Keratinocyte (primary cell): ENCODE measurements around the gene CDK14. TPM values are rescaled to one million over a fixed set of nuclear protein-coding genes. Genes with fewer than 3 reads are reported as not detected.
A peak's percentile ranks its signal among the peaks of the same experiment; 100 is the strongest.

Source experiments
- DNase-seq: peaks from one replicate; pipeline ENCODE4 v3.0.0-alpha.2; 2011; ENCODE audit warnings: low read depth, missing footprints, low spot score
- FAIRE-seq: peaks from 2 replicates; lab custom pipeline; 2011; peaks lifted over from hg19 to GRCh38; lab: Jason Lieb, UNC
- H2AFZ ChIP-seq: 2 replicates; pipeline ENCODE4 v1.6.0; 2012; ENCODE audit warnings: low read length, control low read depth, inconsistent platforms; ENCODE audit not compliant: control insufficient read depth
- H3K27ac ChIP-seq: 2 replicates; pipeline ENCODE4 v1.5.1; 2011; ENCODE audit warnings: low read length; ENCODE audit not compliant: control insufficient read depth, insufficient read depth
- H3K27me3 ChIP-seq: 3 replicates; pipeline ENCODE4 v1.6.0; 2011; ENCODE audit warnings: low read length; ENCODE audit not compliant: control insufficient read depth, insufficient read depth; ENCODE audit errors: extremely low read depth
- H3K36me3 ChIP-seq, 2 experiments: 2 replicates in 1 of 2; 3 replicates in 1 of 2; pipeline ENCODE4 v1.5.1; 2011; ENCODE audit warnings: low read length in 2 of 2, mild to moderate bottlenecking in 1 of 2; ENCODE audit not compliant: control insufficient read depth in 2 of 2, insufficient read depth in 2 of 2; ENCODE audit errors: extremely low read depth in 1 of 2
- H3K4me1 ChIP-seq: 3 replicates; pipeline ENCODE4 v1.5.1; 2011; ENCODE audit warnings: low read length; ENCODE audit not compliant: control insufficient read depth, insufficient read depth; ENCODE audit errors: extremely low read depth
- H3K4me2 ChIP-seq: 3 replicates; pipeline ENCODE4 v1.6.0; 2011; ENCODE audit warnings: low read depth, low read length; ENCODE audit not compliant: control insufficient read depth, insufficient read depth; ENCODE audit errors: extremely low read depth
- H3K4me3 ChIP-seq, 3 experiments: fragments of 200-600 bp in 1 of 3; sonication (generic) in 1 of 3; 2 replicates in 2 of 3; 3 replicates in 1 of 3; pipeline ENCODE4 v1.5.1; 2011 to 2016; ENCODE audit warnings: low read length in 3 of 3, mild to moderate bottlenecking in 3 of 3, control low read depth in 2 of 3, inconsistent platforms in 1 of 3, low read depth in 1 of 3, mixed read lengths in 1 of 3, mixed run types in 1 of 3, moderate library complexity in 1 of 3; ENCODE audit not compliant: control insufficient read depth in 2 of 3, insufficient read depth in 2 of 3; ENCODE audit errors: extremely low read depth in 1 of 3
- H3K79me2 ChIP-seq: 2 replicates; pipeline ENCODE4 v1.6.0; 2012; ENCODE audit warnings: low read length; ENCODE audit not compliant: control insufficient read depth, insufficient read depth
- H3K9ac ChIP-seq: 3 replicates; pipeline ENCODE4 v1.6.0; 2011; ENCODE audit warnings: low read length; ENCODE audit not compliant: control insufficient read depth, insufficient read depth; ENCODE audit errors: extremely low read depth
- H3K9me1 ChIP-seq: 3 replicates; pipeline ENCODE4 v1.6.0; 2011; ENCODE audit warnings: low read length; ENCODE audit not compliant: control insufficient read depth, insufficient read depth; ENCODE audit errors: extremely low read depth
- H3K9me3 ChIP-seq: 2 replicates; pipeline ENCODE4 v1.5.1; 2012; ENCODE audit warnings: low read depth, low read length; ENCODE audit not compliant: control insufficient read depth
- H4K20me1 ChIP-seq: 3 replicates; pipeline ENCODE4 v1.6.0; 2011; ENCODE audit warnings: low read length; ENCODE audit not compliant: control insufficient read depth, insufficient read depth; ENCODE audit errors: extremely low read depth
- CTCF ChIP-seq, 3 experiments: IDR thresholded peaks in 1 of 3; conservative IDR thresholded peaks in 1 of 3; optimal IDR thresholded peaks in 1 of 3; 2 replicates in 2 of 3; 3 replicates in 1 of 3; pipeline versions ENCODE3 to v1.5.1; 2011; ENCODE audit warnings: low read length in 3 of 3, mild to moderate bottlenecking in 3 of 3, moderate library complexity in 2 of 3, control low read depth in 1 of 3, inconsistent platforms in 1 of 3; ENCODE audit not compliant: insufficient read depth in 2 of 3; ENCODE audit errors: extremely low read depth in 1 of 3
- EZH2 ChIP-seq: IDR thresholded peaks from one replicate; pipeline ENCODE4 v1.6.1; 2012; ENCODE audit warnings: inconsistent platforms, mild to moderate bottlenecking, low read length, moderate library complexity
- dilution Hi-C: fragments of 300-500 bp; cut with MboI; formaldehyde crosslinking; loops from one replicate; pipeline ENCODE4 v1.7.0; 2020; ENCODE audit warnings: low sequenced_read_pairs; ENCODE audit not compliant: extremely low pct_ligation_motif_present
- polyA plus RNA-seq, 5 experiments: library from polyadenylated mRNA; depleted of rRNA in 3 of 5; stranded (reverse) in 3 of 5; stranded (forward) in 1 of 5; unstranded in 1 of 5; fragments of >200 nt; gene quantifications; 1 replicate in 1 of 5; 2 replicates in 3 of 5; 3 replicates in 1 of 5; pipeline versions ENCODE4 v1.2.1 to v1.2.3, GENCODE V29; 2011 to 2012; ENCODE audit warnings: missing spikeins in 2 of 5, low read depth in 1 of 5, low replicate concordance in 1 of 5

Gene CDK14
- polyA plus RNA-seq, 1 donor (not counting 4 experiments of a cell fraction or from before 2014, with no cell fraction given), result 4.0 TPM

- no peak for DNase-seq
- no peaks in the 10 kb centered on the region for H3K79me2 ChIP-seq
- no peaks in the 10 kb centered on the region for H3K9me3 ChIP-seq
- no peak overlapping the region for H3K27ac ChIP-seq
- H3K27me3 ChIP-seq, result no peaks in the 10 kb centered on the region
- TF ChIP-seq CTCF (optimal IDR thresholded peaks at IDR 0.05 in 1 of 3, IDR thresholded peaks at IDR 0.05 in 1 of 3, conservative IDR thresholded peaks at IDR 0.05 in 1 of 3; ENCODE audit: extremely low read depth in 1 of 3, insufficient read depth in 2 of 3, low read length in 3 of 3) (no peak), EZH2 (no peak)
- dilution Hi-C loops, result no loop called here
- H2AFZ ChIP-seq, result no peak overlapping the region
- H3K4me3 ChIP-seq, result no peak overlapping the region
- H3K4me2 ChIP-seq, result no peak overlapping the region
- H4K20me1 ChIP-seq, result no peaks in the 10 kb centered on the region
- no peaks in the 10 kb centered on the region for H3K36me3 ChIP-seq
- no peak overlapping the region for H3K9ac ChIP-seq
- H3K4me1 ChIP-seq, result peaks cover 23% of the 10 kb centered on the region
- H3K9me1 ChIP-seq, result no peaks in the 10 kb centered on the region
- FAIRE-seq, result no peak
Observed at GRCh38 chr7:90622670-90623069, 26.5 kb downstream of the CDK14 start.

- TF ChIP-seq CTCF (optimal IDR thresholded peaks at IDR 0.05 in 1 of 3, IDR thresholded peaks at IDR 0.05 in 1 of 3, conservative IDR thresholded peaks at IDR 0.05 in 1 of 3; ENCODE audit: extremely low read depth in 1 of 3, insufficient read depth in 2 of 3, low read length in 3 of 3) (no peak), EZH2 (no peak)
- Histone ChIP-seq H4K20me1 (no peaks in the 10 kb centered on the region), H3K27me3 (no peaks in the 10 kb centered on the region), H3K79me2 (no peaks in the 10 kb centered on the region), H3K9me1 (no peaks in the 10 kb centered on the region), H3K9me3 (no peaks in the 10 kb centered on the region), H3K36me3 (no peaks in the 10 kb centered on the region), H3K4me1 (peaks cover 23% of the 10 kb centered on the region), H3K4me3 (no peak overlapping the region), H3K4me2 (peak overlapping the region; percentile 10), H3K27ac (no peak overlapping the region), H2AFZ (peak overlapping the region; percentile 5), H3K9ac (no peak overlapping the region)
- DNase-seq (no peak), FAIRE-seq (no peak)
- dilution Hi-C loops, result no loop called here
Observed at GRCh38 chr7:90624225-90624911, 28.2 kb downstream of the CDK14 start.
